Effector CD4-positive, alpha-beta T cell (primary cell): ENCODE results near the gene CLASRP.

ENCODE experiments used
- DNase-seq: peaks from one replicate; pipeline ENCODE4 v3.0.0-alpha.2; 2020

CLASRP gene

DNA sequence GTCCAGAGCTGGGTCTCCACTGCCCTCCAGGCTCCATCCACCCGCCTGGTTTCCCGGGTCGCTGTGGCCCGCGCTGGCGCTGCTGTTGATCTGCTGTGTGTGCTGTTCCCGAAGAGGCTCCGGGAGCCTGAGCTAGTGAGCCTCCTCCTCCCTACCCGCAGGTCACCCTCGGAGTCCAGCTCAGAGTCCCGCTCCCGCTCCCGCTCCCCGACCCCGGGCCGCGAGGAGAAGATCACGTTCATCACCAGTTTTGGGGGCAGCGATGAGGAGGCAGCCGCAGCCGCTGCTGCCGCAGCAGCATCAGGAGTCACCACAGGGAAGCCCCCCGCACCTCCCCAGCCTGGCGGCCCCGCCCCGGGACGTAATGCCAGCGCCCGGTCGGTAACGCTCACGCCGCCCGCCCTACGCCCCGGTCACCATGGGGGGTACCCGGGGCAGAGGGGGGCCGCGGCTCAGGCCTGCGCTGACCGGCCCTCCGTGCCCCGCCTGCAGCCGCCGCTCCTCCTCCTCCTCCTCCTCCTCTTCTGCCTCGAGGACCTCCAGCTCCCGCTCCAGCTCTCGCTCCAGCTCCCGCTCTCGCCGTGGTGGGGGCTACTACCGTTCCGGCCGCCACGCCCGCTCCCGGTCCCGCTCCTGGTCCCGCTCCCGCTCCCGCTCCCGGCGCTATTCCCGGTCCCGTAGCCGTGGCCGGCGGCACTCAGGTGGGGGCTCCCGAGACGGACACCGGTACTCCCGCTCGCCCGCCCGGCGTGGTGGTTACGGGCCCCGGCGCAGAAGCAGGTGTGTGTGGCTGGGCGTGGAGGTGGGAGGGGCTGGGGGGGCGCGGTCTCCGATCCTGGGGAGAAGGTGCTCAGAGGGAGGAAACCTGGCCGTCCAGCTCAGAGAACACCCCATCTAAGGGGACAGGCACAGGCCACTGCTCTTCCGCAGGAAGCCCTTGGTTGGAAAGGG is 25.3 kb downstream of the CLASRP start:
- no peak for DNase-seq

DNA sequence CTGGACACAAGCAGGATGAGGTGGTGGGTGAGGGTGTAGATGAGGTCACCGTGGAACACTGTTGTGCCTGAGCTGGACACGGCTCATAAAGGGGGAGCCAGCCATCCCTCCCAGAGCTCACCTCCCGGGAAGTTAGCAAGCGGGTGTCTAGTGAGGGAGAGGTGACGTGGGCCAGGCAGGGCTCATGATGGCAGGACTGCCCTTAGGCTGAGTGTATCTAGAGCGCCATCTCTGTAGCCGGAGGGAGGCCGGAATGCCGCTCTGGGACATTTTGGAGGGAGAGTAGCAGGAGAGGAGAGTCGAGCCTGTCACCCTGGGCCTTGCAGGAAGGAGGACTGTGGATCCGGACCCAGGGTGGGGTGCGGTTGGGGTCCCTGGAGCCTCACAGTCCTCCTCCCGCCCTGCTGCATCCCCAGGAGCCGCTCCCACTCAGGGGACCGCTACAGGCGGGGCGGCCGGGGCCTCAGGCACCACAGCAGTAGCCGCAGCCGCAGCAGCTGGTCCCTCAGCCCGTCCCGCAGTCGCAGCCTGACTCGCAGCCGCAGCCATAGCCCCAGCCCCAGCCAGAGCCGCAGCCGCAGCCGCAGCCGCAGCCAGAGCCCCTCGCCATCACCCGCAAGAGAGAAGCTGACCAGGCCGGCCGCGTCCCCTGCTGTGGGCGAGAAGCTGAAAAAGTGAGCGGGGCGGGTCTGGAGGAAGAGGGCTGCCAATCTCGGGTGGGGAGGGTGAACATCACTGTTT is 28.2 kb downstream of the CLASRP start:
- DNase-seq, result no peak

- no peak for DNase-seq
Observed at GRCh38 chr19:45068041-45068440, 29.2 kb downstream of the CLASRP start.

- no peak for DNase-seq
Observed at GRCh38 chr19:45069056-45069455, 30.2 kb downstream of the CLASRP start.

GRCh38 chr19:45070214-45070613 is 31.4 kb downstream of the CLASRP start:
- no peak for DNase-seq

DNA sequence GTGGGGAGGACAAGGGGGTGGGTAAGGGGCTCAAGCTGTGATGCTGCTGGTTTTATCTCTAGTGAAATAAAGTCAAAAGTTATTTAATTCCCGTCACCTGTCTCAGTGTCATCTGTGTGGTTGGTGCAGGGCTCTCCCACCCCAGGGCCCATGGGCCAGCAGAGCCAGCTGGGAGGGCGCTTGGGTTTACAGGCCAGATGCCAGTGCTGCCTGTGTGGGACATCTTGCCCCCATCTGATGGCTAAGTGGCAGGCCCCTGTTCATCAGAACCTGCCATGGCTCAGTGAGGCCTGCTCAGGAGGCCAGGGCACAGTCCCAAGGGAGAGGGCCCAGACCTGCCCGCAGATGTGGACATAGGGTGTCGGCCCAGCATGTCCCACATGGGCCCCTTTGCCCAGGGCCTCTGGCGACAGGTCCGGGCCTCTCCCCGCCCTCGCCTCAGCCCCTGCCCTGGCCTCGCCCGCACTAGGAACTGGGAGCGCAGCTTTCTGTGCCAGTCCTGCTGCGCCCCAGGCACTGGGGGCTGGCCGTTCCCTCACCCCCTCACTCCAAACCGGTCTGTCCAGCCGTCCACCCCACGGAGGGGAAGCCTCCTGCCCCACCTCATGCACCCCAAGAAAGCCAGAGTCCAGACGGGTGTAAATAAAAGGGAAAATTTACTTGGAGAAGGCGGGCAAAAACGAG is 32.2 kb downstream of the CLASRP start:
- DNase-seq, result no peak

DNA sequence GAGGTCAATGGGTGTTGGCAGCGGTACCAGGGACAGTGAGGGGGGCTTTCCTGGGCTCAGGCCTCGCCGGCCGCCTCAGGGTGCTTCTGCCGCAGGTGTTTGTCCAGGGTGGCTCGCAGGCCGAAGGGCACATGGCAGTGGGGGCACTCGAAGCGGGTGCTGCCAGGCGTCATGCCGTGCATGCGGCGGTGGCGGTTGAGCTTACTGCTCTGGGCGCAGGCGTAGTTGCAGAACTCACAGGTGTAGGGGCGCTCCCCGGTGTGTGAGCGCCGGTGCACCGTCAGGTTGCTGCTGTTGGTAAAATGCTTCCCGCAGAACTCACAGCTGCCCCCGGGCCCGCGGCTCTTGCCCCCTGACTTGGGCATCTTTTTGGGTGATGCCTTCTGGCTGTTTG is 32.7 kb downstream of the CLASRP start:
- DNase-seq, result no peak

GRCh38 chr19:45071969-45072790 is 33.3 kb downstream of the CLASRP start:
- DNase-seq, result no peak

- no peak for DNase-seq
Observed at GRCh38 chr19:45074744-45075300, 36.0 kb downstream of the CLASRP start.

DNA sequence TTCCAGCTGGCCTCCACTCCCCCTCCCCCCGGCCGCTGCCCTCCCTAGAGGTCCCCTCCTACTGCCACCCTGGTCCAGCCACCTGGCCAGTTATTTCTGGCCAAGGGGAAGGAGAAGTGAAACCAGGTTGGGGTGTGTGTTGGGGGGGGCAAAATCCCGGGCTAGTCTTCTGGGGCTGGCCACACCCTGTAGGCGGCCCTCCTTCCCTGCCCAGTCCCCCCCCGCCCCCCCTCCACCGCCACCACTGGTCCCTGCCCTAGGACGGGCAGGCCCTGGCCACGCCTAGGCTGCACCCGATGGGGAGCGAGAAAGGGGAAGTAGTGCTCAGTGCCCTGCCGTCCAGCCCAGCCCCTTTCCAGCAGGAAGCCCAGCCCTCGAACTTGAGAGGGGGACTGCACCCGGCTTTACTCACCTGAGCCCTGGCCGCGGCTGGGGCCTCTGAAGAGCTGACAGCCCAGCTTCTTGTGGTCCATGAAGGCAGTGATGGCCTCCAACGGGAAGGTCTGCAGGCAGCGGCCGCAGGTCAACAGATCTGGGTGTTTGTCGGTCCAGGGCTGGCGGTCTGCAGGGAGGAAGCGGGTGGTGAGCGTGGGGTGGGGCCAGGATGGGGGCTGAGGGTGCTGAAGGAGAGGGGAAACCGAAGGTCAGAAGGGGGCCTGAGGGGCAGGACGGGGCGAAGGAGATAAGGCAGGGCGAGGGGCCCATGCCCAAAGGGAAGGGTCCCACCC is 36.6 kb downstream of the CLASRP start:
- DNase-seq, result no peak

GRCh38 chr19:45076029-45076850 is 37.4 kb downstream of the CLASRP start, which contains the start of gene ZNF296:
Gene ZNF296 (minus strand): TSS chr19:45076478. CDS start chr19:45076373, 105 bp downstream.
- DNase-seq, result peak; percentile 67

DNA sequence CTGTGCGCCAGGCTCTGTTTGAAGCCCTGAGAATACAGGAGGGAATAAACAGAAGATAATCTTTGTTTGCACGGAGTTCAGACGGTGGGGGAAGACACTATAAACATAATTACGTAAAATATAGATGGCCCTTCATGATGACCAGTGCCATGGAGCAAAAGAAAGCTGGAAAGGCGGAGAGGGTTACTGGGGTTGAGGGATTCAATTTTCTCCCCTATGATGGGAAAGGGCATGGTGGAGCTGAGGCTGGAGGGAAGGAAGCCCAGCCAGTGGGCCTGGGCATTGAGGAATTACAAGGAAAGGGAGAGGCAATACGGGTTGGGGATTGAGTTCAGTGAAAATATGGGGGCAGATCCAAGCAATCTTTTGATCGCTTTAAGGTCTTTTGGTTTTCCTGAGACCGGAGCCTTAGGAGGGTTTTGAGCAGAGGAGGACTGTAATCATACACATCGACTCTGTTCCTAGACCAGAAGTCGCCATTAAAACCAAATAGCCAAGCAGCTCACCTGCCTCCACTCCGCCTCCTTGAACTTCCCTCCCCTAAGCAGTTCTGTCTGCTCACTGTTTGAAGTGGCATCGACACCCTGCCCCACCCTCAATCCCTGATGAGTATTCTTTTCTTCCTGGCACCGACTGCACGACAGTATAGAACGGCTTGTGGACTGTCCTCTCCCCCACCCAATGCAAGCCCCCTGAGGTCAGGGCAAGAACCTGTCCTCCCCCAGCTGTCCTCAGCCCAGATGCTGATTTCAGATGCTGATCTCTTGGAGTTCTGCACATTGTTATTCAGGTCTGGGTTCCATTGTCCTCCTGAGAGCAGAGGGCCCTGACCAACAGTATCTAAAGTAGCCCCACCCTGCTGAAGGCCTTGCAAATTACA is 38.2 kb downstream of the CLASRP start:
- no peak for DNase-seq

DNA sequence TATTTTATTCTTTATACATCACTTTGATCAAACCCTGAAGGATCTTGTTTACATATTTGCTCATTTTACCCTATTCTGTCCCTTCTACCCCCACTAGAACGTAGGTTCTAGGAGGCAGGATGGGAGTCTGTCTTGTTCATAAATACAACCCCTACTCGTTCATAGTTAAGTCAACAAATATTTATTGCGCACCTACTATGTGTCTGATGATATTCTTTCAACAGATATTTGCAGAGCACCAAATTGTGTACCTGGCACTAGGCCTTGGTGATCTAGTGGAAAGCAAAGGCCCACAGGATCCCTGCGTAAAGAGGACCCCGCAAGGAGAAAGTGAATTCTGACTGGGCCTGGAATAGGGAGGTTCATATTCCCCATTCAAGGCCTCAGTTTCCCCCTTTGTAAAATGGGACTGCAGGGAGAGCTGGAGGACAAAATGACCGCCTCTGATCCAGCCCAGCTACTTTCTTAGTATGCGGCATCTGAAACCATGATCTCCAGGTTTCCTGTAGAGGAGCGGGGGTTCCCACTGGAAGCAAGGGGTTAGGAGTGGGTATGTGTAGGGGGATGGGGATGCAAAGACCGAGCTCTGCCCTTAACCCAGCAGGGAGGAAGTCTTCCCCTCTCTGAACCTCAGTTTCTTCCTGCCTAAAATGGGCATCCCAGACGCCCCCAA is 39.7 kb downstream of the CLASRP start:
- DNase-seq, result no peak

DNA sequence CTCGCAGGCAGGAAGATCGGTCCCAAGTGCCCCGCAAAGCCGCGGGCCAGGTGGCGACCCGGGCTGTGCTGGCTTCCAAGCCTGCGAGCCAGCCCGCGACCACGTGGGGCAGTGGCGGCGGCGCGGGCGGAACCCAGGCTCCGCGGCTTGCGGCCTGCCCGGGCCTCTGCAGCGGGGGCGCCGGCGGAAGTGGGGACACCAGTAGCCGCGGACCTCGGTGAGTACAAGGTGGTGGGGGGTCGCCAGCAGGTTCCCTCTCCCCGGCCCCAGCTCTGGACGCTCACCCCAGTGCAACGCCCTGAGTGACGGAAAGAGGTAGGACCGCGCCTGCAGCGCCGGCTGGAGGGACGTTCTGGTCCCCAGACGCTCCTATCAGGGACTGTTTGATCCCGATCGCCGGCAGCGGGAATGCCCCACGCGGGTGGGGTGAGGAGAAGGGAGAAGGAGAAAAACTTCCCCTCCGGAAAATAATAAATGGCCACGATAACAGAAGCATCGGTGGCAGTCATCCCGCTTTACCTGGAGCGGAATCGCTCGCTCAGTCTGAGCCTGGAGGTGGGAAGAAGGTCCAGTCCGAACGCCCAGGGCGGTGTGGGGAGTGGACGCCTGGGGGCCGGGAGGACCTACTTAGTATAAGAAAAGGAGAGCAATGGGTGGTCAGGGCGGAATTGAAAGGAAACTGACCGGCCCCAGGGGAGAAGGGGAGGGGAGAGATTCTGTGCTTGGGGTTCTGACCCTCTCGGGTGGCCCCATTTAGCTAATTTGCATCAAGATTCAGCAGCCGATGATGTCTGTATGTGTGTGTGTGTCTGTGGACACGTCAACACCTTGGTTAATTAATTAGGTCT is 40.4 kb downstream of the CLASRP start, which contains the start of gene GEMIN7:
TSS of gene GEMIN7 (plus strand) at position 198 of the 848 bp plus-strand sequence. CDS start 10,855 bp downstream, outside the sequence.
- peak; percentile 66 for DNase-seq

GRCh38 chr19:45079911-45080370 is 41.1 kb downstream of the CLASRP start:
- DNase-seq, result no peak

DNA sequence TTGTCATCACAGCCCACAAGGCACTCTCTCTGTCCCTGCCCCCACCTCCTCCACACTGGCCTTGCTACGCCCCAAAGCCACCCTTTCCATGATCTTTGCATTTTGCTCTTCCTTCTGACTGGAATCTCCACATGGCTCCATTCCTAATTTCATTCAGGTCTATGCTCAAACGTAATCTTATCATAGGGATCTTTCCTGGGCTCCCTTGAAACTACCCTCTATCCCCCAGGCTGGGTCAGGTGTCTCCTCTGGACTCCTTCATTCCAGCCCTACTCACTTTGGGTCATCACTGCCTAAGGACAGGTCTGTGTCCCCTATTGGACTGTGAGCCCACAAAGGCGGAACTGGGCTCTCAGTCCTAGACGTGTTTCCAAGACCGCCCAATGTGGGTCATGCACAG is 43.3 kb downstream of the CLASRP start:
- no peak for DNase-seq

- DNase-seq, result no peak
Observed at GRCh38 chr19:45086480-45086879, 47.6 kb downstream of the CLASRP start.
